GM19239 (cell line): Measurements from ENCODE around the gene VPS52.

Experiments used
- DNase-seq: peaks from one replicate; pipeline ENCODE4 v3.0.0; 2011; ENCODE audit warnings: low spot score; ENCODE audit not compliant: insufficient read length
- FAIRE-seq: peaks from 2 replicates; lab custom pipeline; 2011; peaks lifted over from hg19 to GRCh38; lab: Jason Lieb, UNC

The VPS52 gene

DNA sequence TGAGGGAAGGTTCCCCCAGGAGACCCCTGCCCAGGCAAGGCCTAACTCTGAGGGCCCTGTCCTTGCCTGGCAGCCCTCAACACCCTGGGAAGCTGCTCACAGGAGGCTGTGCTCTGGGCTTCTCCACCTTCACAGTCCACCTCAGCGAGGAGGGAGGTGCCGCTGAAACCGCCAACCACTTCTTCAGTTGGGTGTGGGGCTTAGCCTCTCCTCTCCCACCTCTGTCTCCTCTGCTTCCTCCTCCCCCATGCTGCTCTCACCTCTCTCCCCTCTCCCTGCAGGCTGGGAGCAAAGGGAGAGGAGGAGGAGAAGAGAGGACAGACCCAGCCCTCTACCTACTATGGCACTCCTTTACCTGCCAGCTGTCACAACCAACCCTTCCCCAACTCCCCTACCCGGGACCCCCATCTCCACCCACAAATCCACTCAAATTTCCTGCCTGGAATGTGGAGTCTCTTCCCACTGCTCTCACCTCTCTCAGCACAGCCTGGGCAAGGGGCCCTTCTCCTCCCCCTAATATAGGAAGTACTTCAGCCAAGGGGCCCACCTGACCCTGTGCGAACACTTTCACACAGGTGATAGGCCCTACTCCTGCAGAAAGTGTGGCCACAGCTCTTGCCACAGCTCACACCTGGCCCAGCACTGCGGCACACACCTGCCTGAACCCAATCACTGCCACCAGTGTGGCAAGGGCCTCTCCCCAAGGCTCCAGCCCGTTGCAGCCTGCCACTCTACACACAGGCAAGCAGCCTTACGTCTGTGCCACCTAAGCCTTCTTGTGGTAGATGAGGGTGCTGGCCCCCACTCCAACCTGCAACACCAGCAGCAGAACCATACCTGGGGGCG lies 56.2 kb downstream of the VPS52 start:
- DNase-seq (no peak), FAIRE-seq (no peak)

GRCh38 chr6:33213989-33214335 lies 57.7 kb downstream of the VPS52 start:
- no peak for DNase-seq
- no peak for FAIRE-seq

- FAIRE-seq (no peak), DNase-seq (no peak)
These were observed 58.3 kb downstream of the VPS52 start for GRCh38 chr6:33213166-33213988.

- DNase-seq, result no peak
- FAIRE-seq, result no peak
These were observed 58.9 kb downstream of the VPS52 start for GRCh38 chr6:33212857-33213165.

DNA sequence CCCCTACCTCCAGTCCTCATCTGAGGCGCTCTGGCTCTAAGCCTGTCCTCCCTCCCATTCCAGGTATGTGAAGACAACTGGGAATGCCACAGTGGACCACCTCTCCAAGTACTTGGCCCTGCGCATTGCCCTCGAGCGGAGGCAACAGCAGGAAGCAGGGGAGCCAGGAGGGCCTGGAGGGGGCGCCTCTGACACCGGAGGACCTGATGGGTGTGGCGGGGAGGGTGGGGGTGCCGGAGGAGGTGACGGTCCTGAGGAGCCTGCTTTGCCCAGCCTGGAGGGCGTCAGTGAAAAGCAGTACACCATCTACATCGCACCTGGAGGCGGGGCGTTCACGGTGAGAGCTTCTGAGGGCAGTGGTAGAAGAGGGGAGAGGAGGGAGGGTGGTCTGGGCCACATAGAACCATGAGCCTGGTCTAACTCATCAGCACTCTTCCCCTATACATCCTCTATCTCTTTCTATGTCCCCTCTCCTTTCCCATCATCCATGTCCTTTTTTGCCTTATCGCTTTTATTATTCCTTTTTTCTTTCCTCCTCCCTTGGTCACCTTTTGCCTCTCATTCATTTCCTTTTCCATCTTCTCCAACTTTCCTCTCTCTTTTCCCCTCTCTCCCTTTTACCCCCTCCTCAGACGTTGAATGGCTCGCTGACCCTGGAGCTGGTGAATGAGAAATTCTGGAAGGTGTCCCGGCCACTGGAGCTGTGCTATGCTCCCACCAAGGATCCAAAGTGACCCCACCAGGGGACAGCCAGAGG lies 59.8 kb downstream of the VPS52 start:
- no peak for FAIRE-seq
- DNase-seq, result no peak

DNA sequence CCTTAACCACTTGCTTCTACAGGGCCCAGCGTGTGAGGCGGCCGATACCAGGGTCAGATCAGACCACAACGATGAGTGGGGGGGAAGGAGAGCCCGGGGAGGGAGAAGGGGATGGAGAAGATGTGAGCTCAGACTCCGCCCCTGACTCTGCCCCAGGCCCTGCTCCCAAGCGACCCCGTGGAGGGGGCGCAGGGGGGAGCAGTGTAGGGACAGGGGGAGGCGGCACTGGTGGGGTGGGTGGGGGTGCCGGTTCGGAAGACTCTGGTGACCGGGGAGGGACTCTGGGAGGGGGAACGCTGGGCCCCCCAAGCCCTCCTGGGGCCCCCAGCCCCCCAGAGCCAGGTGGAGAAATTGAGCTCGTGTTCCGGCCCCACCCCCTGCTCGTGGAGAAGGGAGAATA lies 60.5 kb downstream of the VPS52 start:
- FAIRE-seq, result no peak
- DNase-seq, result no peak

- FAIRE-seq, result no peak
- no peak for DNase-seq
These were observed 61.8 kb downstream of the VPS52 start for GRCh38 chr6:33209856-33210255.

DNA sequence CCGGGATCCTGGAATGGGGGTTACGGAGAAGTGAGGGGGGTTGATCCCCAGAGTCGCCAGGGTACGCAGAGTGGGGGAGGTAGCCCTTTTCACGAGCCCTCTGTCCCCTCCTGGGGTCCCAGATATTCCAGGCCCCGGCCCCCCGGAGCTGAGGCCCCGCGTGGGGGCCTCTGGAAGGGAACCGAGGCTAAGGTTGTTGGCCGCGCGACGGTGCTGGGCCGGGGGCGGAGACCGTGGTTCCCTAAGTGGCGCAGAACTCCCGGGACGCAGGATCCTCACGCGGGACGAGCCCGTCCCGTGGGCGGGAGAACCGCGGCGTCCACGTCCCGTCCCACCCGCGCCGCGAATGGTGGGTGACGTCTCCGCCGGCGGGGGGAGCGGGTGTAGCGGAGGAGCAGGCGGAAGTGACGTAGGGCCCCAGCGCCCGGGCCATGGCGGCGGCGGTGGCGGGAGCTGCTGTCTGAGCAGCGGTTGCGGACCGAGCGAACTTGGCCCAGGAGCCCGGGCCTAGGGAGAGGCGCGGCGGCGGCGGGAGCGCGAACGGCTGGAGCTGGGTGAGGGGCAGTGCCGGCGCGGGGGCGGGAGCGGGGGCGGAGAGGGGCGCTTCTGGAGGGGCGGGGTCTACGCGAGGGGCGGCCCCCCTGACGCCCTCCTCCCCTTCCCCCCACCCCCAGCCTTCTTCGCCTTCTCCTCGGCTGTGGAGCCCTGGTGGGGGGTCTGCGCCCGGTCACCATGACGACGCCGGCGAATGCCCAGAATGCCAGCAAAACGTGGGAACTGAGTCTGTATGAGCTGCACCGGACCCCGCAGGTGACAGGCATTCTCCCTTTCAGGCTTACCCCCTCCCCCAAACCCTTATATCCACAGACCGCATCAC lies 63.3 kb downstream of the VPS52 start, which contains the start of gene RING1:
RING1 (plus strand) TSS at position 410 of the 877 bp plus-strand sequence; CDS start at position 733, 323 bp downstream.
- DNase-seq, result peak; percentile 90
- FAIRE-seq, result peak; percentile 64

DNA sequence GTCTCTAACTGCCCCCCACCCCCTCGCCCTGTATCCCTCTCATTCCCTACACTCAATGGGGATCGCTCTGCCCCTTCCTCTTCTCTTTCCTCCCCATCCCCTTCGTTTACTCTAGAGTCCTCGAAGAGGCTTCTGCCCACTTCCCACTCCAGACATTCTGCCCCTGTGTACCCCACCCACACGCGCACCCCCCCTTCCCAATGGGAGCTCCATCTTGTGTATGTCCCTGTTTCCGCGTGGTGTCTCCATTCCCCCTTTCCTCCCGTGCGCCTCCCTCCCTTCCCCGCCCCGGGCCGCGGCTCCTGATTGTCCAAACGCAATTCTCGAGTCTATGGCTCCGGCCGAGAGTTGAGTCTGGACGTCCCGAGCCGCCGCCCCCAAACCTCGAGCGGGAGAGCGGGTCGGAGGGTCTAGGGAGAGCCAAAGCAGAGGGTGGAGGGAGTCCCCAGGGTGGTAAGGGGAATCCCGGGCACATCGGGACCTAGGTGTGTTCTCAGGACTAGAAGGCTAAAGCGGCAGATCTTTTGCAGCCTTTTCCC lies 64.1 kb downstream of the VPS52 start:
- FAIRE-seq (peak; percentile 73), DNase-seq (no peak)

DNA sequence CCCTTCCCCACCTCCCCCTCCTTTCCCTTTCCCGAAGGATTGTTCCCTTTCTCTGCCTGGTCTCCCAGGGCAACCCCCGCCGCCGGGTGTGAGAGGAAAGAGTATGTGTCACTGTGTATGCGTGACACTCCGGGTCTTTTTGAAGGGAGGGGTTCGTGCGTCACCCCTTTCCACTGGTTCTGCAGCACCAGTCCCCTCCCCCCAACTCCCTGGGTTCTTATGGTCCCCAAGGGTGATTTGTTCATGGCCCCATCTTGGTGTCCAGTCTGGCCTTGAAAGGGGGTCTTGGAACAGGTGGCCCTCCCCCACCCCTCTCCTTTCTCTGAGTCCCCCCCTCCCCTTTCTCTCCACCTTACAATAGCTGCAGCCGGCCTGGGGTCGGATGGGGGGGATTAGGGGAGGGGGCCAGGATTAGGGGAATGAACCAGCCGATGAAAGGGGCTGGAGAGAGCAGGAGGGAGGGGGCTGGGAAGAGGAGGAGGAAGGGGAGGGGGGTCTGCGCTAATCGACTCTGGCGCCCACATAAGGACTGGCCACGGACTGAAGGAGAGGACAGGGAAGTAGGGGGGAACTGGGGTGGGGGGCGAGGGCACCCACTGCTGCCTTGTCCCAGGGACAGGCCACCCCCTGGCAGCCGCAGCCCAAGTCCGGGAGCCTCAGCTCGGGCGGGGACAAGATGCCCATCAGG lies 64.7 kb downstream of the VPS52 start:
- FAIRE-seq (no peak), DNase-seq (no peak)

- no peak for FAIRE-seq
- no peak for DNase-seq
These were observed 65.4 kb downstream of the VPS52 start for GRCh38 chr6:33206027-33206863.

DNA sequence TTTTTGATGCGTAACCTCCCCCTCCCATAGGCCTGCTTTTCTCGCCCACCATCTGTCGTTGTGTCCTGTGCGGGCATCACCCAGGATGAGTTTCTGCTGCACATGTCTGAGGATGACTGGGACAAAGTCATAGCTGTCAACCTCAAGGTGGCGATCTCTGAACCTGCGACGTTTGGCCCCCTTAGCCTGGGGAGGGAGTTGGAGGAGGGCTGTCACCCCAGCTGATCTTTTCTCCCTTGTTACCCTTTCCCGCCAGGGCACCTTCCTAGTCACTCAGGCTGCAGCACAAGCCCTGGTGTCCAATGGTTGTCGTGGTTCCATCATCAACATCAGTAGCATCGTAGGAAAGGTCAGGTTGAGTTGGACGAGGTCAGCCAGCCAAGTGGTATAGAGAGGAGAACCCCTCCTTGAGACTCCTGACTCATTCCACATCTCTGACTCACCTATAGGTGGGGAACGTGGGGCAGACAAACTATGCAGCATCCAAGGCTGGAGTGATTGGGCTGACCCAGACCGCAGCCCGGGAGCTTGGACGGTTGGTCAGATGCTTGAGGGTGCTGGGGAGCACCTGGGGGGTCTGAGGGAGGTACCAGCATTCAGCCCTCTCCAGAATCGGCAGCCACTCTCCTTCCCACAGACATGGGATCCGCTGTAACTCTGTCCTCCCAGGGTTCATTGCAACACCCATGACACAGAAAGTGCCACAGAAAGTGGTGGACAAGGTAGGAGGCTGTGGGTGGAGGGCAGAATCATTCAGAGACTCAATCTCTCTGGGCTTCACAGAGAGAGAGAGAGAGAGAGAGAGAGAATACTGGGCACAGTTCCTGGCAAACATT lies 66.3 kb downstream of the VPS52 start:
- DNase-seq (no peak), FAIRE-seq (no peak)

DNA sequence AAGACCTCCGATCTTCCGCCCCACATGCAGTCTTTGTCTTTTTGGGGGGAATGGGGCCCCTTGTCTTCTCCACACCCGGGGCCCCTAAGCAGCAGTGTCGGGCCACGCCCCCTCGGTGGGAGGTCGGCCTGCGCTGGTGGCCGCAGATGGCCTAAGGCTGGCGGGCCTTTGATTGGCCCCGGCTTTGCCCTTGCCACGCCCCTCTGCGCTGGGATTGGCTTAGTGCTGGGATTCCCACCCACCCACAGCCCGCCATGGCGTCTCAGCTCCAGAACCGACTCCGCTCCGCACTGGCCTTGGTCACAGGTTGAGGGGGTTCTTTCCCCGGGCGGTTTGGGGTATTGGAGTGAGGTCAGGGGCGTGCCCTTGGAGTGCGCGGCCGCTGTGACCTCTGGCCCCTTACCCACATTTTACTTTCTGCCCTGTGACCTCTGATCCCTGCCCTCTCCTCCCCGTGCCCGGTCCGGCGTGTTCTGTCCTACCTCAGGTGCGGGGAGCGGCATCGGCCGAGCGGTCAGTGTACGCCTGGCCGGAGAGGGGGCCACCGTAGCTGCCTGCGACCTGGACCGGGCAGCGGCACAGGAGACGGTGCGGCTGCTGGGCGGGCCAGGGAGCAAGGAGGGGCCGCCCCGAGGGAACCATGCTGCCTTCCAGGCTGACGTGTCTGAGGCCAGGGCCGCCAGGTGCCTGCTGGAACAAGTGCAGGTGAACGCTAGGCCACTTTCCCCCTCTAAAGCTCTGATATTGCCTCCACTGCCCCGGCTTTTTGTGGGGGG lies 67.1 kb downstream of the VPS52 start, which contains the start of gene HSD17B8:
HSD17B8 (plus strand) TSS at position 241 of the 776 bp plus-strand sequence; CDS start at position 255, 14 bp downstream.
- FAIRE-seq, result peak; percentile 84
- peak; percentile 93 for DNase-seq

GRCh38 chr6:33204165-33204414 lies 67.6 kb downstream of the VPS52 start:
- FAIRE-seq (no peak), DNase-seq (no peak)

- FAIRE-seq, result no peak
These were observed 68.1 kb downstream of the VPS52 start for GRCh38 chr6:33203443-33204164.

DNA sequence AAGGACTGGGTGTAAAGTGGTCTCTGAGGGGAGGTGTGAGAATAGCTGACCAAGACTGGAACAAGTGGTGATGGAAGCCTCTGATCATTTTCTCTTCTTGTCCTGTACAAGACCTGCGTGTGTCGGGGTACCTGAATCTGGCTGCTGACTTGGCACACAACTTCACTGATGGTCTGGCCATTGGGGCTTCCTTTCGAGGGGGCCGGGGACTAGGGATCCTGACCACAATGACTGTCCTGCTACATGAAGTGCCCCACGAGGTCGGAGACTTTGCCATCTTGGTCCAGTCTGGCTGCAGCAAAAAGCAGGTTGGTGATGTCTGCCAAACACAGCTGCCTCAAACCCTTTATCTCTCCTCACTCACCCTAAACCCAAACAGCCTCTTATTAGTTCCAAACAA lies 68.9 kb downstream of the VPS52 start:
- DNase-seq, result no peak
- no peak for FAIRE-seq

More at GRCh38 chr6:33203443-33204164, 68.1 kb downstream of the VPS52 start:
- DNase-seq, result no peak
